GM19328 (cell line): ENCODE results near the gene OTUD7B.

Source experiments
- ATAC-seq: cut with Tn5 transposase; IDR thresholded peaks from one replicate; pipeline ENCODE4 v1.9.1; 2021; ENCODE audit warnings: mild to moderate bottlenecking, moderate library complexity; ENCODE audit not compliant: unreplicated experiment

OTUD7B gene

DNA sequence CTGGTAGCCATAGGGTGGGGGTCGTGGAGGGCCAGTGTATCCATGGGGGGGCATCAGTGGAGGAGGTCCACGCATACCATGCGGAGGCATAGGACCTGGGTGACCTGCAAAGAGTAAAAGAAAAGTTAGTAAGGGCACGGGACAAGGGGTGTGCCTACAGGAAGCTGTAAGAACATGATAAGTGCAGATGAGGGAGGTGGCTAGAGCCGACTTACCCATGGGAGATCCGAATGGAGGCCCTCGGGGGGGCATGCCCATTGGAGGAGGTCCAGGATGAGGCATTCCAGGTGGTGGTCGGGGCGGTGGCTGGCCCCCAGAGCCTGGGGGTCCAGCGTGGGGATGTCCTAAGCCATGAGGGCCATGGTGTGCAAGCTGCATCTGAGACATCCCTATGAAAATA, 86.9 kb downstream of the OTUD7B start:
- ATAC-seq = no peak

DNA sequence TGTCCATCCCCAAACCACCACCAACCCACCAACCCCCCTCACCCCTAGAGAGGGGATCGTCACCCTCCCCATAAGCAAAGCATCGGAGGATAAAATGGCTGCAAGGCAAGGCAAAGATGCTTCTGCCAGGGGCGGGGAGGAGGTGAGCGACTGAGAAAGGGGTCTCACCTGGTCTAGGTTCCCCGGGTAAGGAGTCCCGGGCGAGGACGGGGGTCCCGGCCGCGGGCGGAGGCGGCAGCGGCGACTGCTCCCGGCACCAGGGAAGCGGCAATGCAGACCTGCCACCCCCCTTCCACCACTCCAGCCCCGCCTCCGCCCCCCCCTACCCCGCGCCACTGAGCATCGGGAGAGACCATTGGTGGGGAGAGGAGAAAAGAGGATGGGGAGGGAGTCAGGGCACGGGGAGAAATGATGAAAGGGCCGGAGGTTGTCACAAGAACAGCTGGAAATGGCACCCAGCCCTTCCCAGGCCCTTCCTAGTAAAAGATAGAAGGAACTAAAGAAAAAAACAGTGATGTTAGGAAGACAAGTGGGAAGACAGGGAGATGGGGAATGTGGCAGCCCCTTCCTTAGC, 92.9 kb downstream of the OTUD7B start, which contains the start of gene SV2A:
SV2A (minus strand) TSS at position 274 of the 574 bp plus-strand sequence. CDS start 4,004 bp downstream, outside the sequence.
- ATAC-seq = no peak

DNA sequence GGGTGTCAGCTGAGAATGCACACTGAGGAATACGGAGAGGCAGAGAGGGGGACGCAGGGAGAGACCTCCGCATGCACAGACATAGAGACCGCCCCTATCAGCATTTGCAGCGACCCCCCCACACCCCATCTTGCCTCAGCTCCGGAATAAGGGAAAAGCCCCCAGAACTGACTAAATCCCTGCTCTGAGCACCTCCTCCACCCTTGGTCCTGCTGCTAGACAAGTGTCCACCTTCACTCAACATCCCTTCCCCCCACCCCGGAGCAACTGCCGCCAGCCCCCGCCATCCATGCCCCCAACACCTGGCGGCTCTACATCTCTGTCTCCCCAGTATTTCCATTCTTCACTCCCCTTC, 93.7 kb downstream of the OTUD7B start:
- ATAC-seq = no peak

GRCh38 chr1:149916193-149916897, 94.2 kb downstream of the OTUD7B start:
- no peak for ATAC-seq

DNA sequence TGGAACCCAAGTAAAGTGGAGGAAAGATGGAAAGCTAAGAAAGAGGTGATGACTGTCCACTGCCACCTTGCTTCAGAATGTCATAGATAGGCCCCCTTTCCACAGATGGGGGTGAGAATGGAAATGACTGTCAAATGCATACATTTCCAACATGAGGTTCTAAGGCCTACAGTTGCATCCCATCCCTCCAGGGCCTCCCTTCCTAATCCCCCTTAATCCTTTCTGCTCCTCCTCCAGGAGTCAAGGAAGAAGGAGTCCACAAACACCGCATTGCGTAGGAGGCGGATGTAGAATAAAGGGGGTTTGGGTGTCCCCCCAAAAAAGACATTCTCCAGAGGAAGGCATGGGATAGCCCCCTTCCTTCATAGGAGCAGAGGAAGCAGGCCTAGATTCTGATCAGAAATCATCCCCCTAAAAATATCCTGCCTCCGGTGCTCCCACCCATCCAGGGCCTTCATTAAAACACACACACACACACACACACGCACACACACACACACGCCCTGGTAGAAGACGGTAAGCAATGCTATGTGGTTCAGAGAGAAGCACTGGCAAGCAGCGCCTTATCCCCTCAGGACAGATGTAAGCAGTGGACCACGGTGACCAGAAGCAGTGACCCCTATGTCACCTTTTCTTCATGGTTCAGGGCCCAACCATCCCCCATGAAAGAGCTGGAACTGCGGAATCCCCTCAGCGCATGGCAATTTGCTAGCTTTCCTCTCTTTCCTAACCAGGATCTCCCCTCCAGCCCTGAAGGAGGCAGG, 94.9 kb downstream of the OTUD7B start:
- no peak for ATAC-seq

DNA sequence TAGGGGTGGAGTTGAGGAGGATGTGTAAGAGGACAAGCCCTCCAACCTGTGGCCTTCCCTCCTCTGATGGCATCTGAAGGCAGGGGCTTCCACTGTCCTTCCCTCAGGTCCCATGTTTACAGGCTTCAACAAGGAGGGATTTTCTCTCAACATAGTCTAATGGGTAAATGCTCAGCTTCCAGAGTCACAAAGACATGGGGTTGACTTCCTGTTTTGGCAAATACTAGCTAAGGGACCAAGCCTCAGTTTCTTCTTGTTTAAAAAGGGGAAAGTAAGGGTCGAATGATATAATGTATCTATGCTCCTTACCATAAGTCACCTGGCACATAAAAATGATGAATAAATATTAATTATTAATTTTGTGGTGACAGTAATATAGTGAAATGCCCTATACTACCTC, 96.0 kb downstream of the OTUD7B start:
- no peak for ATAC-seq

DNA sequence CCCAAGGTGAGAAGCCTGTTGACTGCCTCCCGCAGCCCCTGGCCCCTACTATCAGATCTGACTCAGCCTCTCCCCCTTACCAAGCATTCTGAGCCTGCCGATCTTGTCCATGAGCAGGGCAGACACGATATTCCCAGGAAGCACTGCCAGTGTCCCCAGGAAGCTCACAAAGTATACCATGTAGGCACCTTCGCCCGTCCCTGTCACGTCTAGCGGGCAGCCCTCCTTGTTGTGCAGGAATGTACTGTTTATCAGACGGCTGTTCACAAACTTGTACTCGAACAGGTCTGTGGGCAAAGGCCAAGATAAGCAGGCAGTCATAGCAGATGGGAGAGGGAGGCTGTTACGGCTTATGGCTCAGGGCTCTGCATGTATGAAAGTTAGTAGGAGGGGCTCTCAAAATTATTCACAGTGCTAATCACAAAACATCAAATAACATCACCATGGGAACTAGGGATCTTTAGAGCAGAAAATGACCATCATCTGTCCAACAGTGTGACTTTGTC, 103.9 kb downstream of the OTUD7B start:
- ATAC-seq = no peak

DNA sequence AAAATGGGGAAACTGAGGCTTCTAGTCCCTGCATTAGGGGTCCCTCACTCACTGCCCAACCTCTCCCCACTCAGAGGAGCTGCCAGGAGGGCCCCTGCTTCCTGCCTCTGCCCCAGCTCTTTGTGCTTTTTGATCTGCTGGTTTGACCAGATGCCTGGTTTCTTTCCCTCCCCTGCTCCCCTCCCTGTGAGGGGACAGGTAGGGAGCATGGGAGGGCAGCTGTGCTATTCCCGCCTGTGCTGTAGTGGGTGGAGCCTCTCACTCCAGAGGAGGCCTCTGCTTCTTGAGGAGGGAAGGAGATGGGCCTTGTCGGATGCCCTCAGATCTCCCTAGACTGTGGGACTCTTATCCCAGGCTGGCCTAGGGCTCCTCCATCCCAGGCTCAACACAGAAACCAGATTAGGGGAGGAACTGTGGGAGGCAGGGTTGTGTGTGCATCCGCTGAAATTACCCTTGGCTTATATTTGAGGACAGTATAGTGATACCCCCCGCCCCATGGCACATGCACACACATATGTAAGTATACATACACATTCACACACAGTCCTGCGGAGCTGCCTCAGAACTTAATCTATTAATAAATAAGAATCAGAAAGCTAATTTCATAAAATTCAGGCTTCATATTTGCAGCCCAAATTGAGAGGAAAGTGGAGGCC, 106.6 kb downstream of the OTUD7B start:
- no peak for ATAC-seq

GRCh38 chr1:149899460-149900284, 110.9 kb downstream of the OTUD7B start, which contains the start of gene BOLA1:
Gene BOLA1, plus strand, starts transcription at chr1:149899568. Its CDS starts 492 bp downstream, at chr1:149900060.
- ATAC-seq = peak; percentile 96

DNA sequence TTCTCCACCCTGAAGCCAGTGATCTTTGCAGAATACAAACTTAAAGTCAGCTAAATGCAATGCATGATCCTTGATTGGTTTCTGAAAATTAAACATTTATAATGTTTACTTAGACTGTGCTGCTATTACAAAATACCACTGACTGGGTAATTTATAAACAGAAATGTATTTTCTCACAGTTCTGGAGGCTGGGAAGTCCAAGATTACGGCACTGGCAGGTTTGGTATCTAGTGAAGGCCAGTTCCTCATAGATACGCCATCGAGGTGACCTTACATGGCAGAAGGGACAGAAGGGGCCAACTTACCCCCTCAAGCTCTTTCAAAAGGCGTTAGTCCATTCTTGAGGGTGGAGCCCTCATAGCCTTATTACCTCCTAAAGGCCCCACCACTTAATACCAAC, 114.0 kb downstream of the OTUD7B start:
- no peak for ATAC-seq

DNA sequence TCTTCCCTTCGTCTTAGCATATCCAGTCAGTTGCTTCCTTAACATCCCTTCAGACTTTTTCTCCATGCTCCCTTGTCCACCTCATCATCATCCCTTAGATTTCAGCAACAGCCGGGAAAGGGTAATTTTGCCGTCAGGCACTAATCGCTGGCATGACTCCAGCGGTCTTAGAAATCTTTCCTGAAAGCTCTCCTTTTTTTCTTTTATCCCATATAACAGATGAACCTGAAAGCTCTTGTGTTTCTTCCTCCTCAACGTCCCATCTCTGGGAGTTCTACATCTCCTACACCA, 121.6 kb downstream of the OTUD7B start:
- no peak for ATAC-seq

DNA sequence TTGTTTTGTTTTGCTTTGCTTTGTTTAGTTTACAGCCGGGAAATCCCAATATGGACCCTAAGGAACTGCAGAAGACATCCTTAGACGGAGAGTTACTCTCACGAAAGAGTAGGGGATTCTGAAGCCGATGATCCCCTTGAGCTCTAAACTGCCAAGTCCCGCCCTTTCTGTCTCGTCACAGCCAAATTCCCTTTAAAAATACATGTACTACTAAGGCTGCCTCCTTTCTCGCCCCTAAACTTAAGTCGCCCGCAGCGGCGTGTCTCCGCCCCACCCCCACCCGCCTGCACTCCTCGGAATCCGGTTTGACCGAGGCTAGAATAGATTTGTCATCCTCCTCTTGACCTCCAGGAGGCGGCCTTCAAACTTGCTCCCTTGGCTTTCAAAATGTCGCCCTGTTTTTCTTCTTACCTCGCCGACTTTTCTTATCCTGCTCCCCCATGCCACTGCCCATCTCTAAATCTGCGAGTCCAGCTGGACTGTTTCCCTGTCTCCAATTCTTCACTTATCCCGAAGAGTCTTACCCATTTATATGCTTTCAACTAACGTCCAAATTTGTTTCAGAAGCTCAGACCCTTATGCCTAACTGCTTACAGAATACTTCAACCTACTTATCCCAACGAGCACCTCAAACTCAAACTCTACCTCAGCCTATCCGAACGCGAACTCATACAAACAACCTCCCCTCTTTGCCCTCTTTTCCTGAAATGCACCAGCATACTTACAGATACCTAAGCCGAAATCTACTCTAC, 122.1 kb downstream of the OTUD7B start:
- ATAC-seq = no peak
